Caco-2 (cell line): Measurements from ENCODE around the gene TTC27. TPM values are rescaled to one million over a fixed set of nuclear protein-coding genes. Genes with fewer than 3 reads are reported as not detected.

Source experiments
- BruUV-seq: library from RNA; stranded (reverse); fragments of 400-500 nt; replicated peaks from 2 replicates; lab custom pipeline; 2021; lab: Mats Ljungman, UMichigan
- CTCF ChIA-PET: fragments of 300-600 bp; sonication (Branson Sonifier 250); formaldehyde crosslinking; loops from one replicate; lab custom pipeline; 2022; ENCODE audit warnings: antibody characterized with exemption; lab: Charles Lee
- POLR2A ChIA-PET: fragments of 300-600 bp; sonication (Branson Sonifier 250); formaldehyde crosslinking; loops from one replicate; lab custom pipeline; 2022; ENCODE audit warnings: antibody characterized with exemption; lab: Charles Lee
- DNase-seq, 2 experiments: peaks; one replicate each; pipeline versions ENCODE4 v3.0.0 to v3.0.0-alpha.2; 2020 to 2022
- H3K27me3 ChIP-seq: replicated peaks from 2 replicates; pipeline ENCODE4 v1.6.0; 2011; ENCODE audit warnings: low read length; ENCODE audit not compliant: control insufficient read depth, insufficient read depth
- H3K36me3 ChIP-seq: 2 replicates; pipeline ENCODE4 v1.5.1; 2011; ENCODE audit warnings: low read length; ENCODE audit not compliant: control insufficient read depth, insufficient read depth
- H3K4me1 ChIP-seq: fragments of 250-450 bp; sonication (Bioruptor Pico); 2 replicates; pipeline ENCODE4 v1.5.1; 2020; ENCODE audit warnings: mild to moderate bottlenecking
- H3K4me3 ChIP-seq: 2 replicates; pipeline ENCODE4 v1.5.1; 2011; ENCODE audit warnings: low read depth, mild to moderate bottlenecking, control low read depth, low read length
- H3K9me3 ChIP-seq: fragments of 250-450 bp; sonication (Bioruptor Pico); 2 replicates; pipeline ENCODE4 v1.5.1; 2020; ENCODE audit warnings: mild to moderate bottlenecking, moderate library complexity
- H3K27ac Mint-ChIP-seq: one replicate; pipeline ENCODE4 v1.8.0; 2022; ENCODE audit warnings: mixed read lengths; ENCODE audit not compliant: unreplicated experiment
- H3K27me3 Mint-ChIP-seq: one replicate; pipeline ENCODE4 v1.8.0; 2022; ENCODE audit warnings: mixed read lengths; ENCODE audit not compliant: insufficient read depth, unreplicated experiment
- H3K36me3 Mint-ChIP-seq: one replicate; pipeline ENCODE4 v1.8.0; 2022; ENCODE audit warnings: mild to moderate bottlenecking, mixed read lengths; ENCODE audit not compliant: insufficient read depth, unreplicated experiment
- H3K4me1 Mint-ChIP-seq: one replicate; pipeline ENCODE4 v1.8.0; 2022; ENCODE audit warnings: low read depth, mixed read lengths; ENCODE audit not compliant: unreplicated experiment
- H3K4me3 Mint-ChIP-seq: one replicate; pipeline ENCODE4 v1.8.0; 2022; ENCODE audit warnings: mild to moderate bottlenecking, moderate library complexity, mixed read lengths; ENCODE audit not compliant: unreplicated experiment
- H3K9me3 Mint-ChIP-seq: one replicate; pipeline ENCODE4 v1.8.0; 2022; ENCODE audit warnings: mixed read lengths; ENCODE audit not compliant: unreplicated experiment
- intact Hi-C: fragments of 100-400 bp; cut with micrococcal nuclease; formaldehyde crosslinking; loops from one replicate; pipeline ENCODE4 v1.10.0; 2022; ENCODE audit not compliant: unreplicated experiment
- total RNA-seq: library from RNA; stranded (reverse); gene quantifications from 2 replicates; pipeline ENCODE4 v1.2.3, GENCODE V29; 2022
- TF ChIP-seq, protein P1 (sequence below), 2 experiments: fragments of 200-600 bp in 1 of 2; IDR thresholded peaks; 1 replicate in 1 of 2; 2 replicates in 1 of 2; pipeline versions ENCODE4 v1.5.1 to v1.8.0; 2011 to 2022; ENCODE audit warnings: antibody characterized with exemption in 1 of 2, control low read depth in 1 of 2, inconsistent platforms in 1 of 2, low read depth in 1 of 2, low read length in 1 of 2, mild to moderate bottlenecking in 1 of 2, moderate library complexity in 1 of 2; ENCODE audit not compliant: insufficient read depth in 1 of 2, severe bottlenecking in 1 of 2, unreplicated experiment in 1 of 2

Gene TTC27
- total RNA-seq, 1 experiment from 2014 or later: 20.6 TPM

DNA sequence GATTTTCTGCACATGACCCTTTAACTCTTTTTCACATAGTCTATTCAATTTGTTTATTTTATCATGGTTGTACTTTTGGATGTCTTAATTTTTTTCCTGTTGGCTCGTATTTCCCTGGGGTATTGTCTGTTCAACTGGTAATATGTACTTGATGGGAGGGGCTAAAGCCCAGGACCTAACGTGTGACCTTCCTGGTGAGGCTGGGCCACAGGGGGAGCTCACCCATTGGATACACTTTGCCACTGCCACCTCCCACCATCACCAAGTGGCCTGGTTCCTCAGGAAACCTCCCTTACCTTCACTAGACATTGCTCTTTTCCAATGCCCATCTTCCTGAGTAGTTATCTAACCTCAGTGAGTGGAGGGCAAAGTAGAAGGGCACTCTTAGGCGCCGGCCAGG is 175.0 kb downstream of the TTC27 start:
- Mint-ChIP-seq H3K4me3 (no peak overlapping the region), H3K27ac (peak overlapping the region; percentile 24), H3K4me1 (peaks cover 31% of the 10 kb centered on the region), H3K27me3 (no peaks in the 10 kb centered on the region), H3K9me3 (peaks cover 11% of the 10 kb centered on the region), H3K36me3 (no peaks in the 10 kb centered on the region)
- CTCF ChIA-PET: interaction anchor here (0.6 kb wide), 2 partner anchors 231 to 593 kb away, joined by 3 to 6 read pairs; no protein-coding TSS in a partner anchor
- Histone ChIP-seq H3K9me3 (peaks cover 5% of the 10 kb centered on the region; the same call in 1 of the 2 replicates), H3K4me3 (no peak overlapping the region), H3K36me3 (no peaks in the 10 kb centered on the region; the same call in 1 of the 2 replicates), H3K27me3 (no peaks in the 10 kb centered on the region), H3K4me1 (peaks cover 34% of the 10 kb centered on the region)
- no peak for DNase-seq
- BruUV-seq: no TSS peak
- POLR2A ChIA-PET: no interaction called here
- intact Hi-C loops: loop anchor here (10.0 kb wide), 1 partner anchor 212 kb away; no protein-coding TSS in a partner anchor
- TF ChIP-seq, protein P1, sequence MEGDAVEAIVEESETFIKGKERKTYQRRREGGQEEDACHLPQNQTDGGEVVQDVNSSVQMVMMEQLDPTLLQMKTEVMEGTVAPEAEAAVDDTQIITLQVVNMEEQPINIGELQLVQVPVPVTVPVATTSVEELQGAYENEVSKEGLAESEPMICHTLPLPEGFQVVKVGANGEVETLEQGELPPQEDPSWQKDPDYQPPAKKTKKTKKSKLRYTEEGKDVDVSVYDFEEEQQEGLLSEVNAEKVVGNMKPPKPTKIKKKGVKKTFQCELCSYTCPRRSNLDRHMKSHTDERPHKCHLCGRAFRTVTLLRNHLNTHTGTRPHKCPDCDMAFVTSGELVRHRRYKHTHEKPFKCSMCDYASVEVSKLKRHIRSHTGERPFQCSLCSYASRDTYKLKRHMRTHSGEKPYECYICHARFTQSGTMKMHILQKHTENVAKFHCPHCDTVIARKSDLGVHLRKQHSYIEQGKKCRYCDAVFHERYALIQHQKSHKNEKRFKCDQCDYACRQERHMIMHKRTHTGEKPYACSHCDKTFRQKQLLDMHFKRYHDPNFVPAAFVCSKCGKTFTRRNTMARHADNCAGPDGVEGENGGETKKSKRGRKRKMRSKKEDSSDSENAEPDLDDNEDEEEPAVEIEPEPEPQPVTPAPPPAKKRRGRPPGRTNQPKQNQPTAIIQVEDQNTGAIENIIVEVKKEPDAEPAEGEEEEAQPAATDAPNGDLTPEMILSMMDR (IDR thresholded peaks at IDR 0.05; ENCODE audit: insufficient read depth in 1 of 2, low read depth in 1 of 2, low read length in 1 of 2, severe bottlenecking in 1 of 2, unreplicated experiment in 1 of 2): no peak

- Mint-ChIP-seq H3K27ac (no peak overlapping the region), H3K36me3 (peaks cover 6% of the 10 kb centered on the region), H3K4me3 (no peak overlapping the region), H3K9me3 (peaks cover 14% of the 10 kb centered on the region), H3K27me3 (no peaks in the 10 kb centered on the region), H3K4me1 (peaks cover 37% of the 10 kb centered on the region)
- ChIA-PET CTCF (no interaction called here), POLR2A (no interaction called here)
- no TSS peak for BruUV-seq
- no peaks in the 10 kb centered on the region for H3K27me3 ChIP-seq
- H3K9me3 ChIP-seq: peaks cover 5% of the 10 kb centered on the region; the same call in 1 of the 2 replicates
- no peaks in the 10 kb centered on the region; the same call in 1 of the 2 replicates for H3K36me3 ChIP-seq
- intact Hi-C loops: loop anchor here (10.0 kb wide), 1 partner anchor 211 kb away; no protein-coding TSS in a partner anchor
- no peak overlapping the region for H3K4me3 ChIP-seq
- DNase-seq: no peak
- TF ChIP-seq, protein P1 (IDR thresholded peaks at IDR 0.05; ENCODE audit: insufficient read depth in 1 of 2, low read depth in 1 of 2, low read length in 1 of 2, severe bottlenecking in 1 of 2, unreplicated experiment in 1 of 2): no peak
- peaks cover 34% of the 10 kb centered on the region for H3K4me1 ChIP-seq
These were observed 176.4 kb downstream of the TTC27 start for GRCh38 chr2:32804205-32804604.

- CTCF ChIA-PET: interaction anchor here (1.2 kb wide), 1 partner anchor 636 kb away, joined by 4 read pairs; no protein-coding TSS in a partner anchor
- H3K4me1 Mint-ChIP-seq: peaks cover 37% of the 10 kb centered on the region
- H3K4me1 ChIP-seq: peaks cover 34% of the 10 kb centered on the region
- TSS peak; percentile 27 for BruUV-seq
- H3K9me3 ChIP-seq: peaks cover 5% of the 10 kb centered on the region; the same call in 1 of the 2 replicates
- peak; percentile 75 to 81 for DNase-seq
- no peaks in the 10 kb centered on the region for H3K27me3 Mint-ChIP-seq
- intact Hi-C loops: loop anchor here (1.0 to 10.0 kb wide), 8 partner anchors 27 to 672 kb away; partner anchors contain the start of genes LTBP1 and RASGRP3
- H3K9me3 Mint-ChIP-seq: peaks cover 14% of the 10 kb centered on the region
- H3K4me3 ChIP-seq: no peak overlapping the region
- TF ChIP-seq, protein P1 (IDR thresholded peaks at IDR 0.05; ENCODE audit: insufficient read depth in 1 of 2, low read depth in 1 of 2, low read length in 1 of 2, severe bottlenecking in 1 of 2, unreplicated experiment in 1 of 2): no peak
- peak overlapping the region; percentile 2 for H3K4me3 Mint-ChIP-seq
- no peaks in the 10 kb centered on the region for H3K27me3 ChIP-seq
- H3K36me3 Mint-ChIP-seq: peaks cover 6% of the 10 kb centered on the region
- POLR2A ChIA-PET: interaction anchor here (0.5 kb wide), 1 partner anchor 60 kb away, joined by 3 read pairs; no protein-coding TSS in a partner anchor
- peak overlapping the region; percentile 65 for H3K27ac Mint-ChIP-seq
- H3K36me3 ChIP-seq: no peaks in the 10 kb centered on the region; the same call in 1 of the 2 replicates
These were observed 177.6 kb downstream of the TTC27 start for GRCh38 chr2:32805104-32806095.
